GM23248 (cell line): Measurements from ENCODE around the gene ASPHD1. TPM values are rescaled to one million over a fixed set of nuclear protein-coding genes. Genes with fewer than 3 reads are reported as not detected.
"Not testable (repeated sequence)": the region's sequence is repeated elsewhere in the genome, so short reads cannot be mapped to it uniquely, and the experiment has no call there.

Experiments used
- DNase-seq: peaks from one replicate; pipeline ENCODE4 v3.0.0-alpha.2; 2015
- H2AFZ ChIP-seq: fragments of 200-600 bp; sonication (generic); 2 replicates; pipeline ENCODE4 v1.6.1; 2016; ENCODE audit warnings: antibody characterized with exemption
- H3F3A ChIP-seq: fragments of 200-600 bp; sonication (generic); 2 replicates; pipeline ENCODE4 v1.6.1; 2016; ENCODE audit warnings: mild to moderate bottlenecking, antibody characterized with exemption, mixed run types; ENCODE audit not compliant: insufficient read depth
- H3K27ac ChIP-seq: fragments of 200-600 bp; sonication (generic); 2 replicates; pipeline ENCODE4 v1.5.1; 2016; ENCODE audit warnings: mild to moderate bottlenecking
- H3K27me3 ChIP-seq: fragments of 200-600 bp; sonication (generic); replicated peaks from 2 replicates; pipeline ENCODE4 v1.6.1; 2016; ENCODE audit warnings: mild to moderate bottlenecking; ENCODE audit not compliant: insufficient read depth
- H3K36me3 ChIP-seq: fragments of 200-600 bp; sonication (generic); 2 replicates; pipeline ENCODE4 v1.6.1; 2016; ENCODE audit warnings: low read depth, mild to moderate bottlenecking
- H3K4me1 ChIP-seq: fragments of 200-600 bp; sonication (generic); 2 replicates; pipeline ENCODE4 v1.6.1; 2016; ENCODE audit warnings: mild to moderate bottlenecking; ENCODE audit not compliant: insufficient read depth
- H3K4me2 ChIP-seq: fragments of 200-600 bp; sonication (generic); one replicate; pipeline ENCODE4 v1.6.1; 2016; ENCODE audit warnings: mild to moderate bottlenecking; ENCODE audit not compliant: unreplicated experiment
- H3K4me3 ChIP-seq: fragments of 200-600 bp; sonication (generic); 2 replicates; pipeline ENCODE4 v1.5.1; 2016; ENCODE audit warnings: mild to moderate bottlenecking
- H3K79me2 ChIP-seq: fragments of 200-600 bp; sonication (generic); 2 replicates; pipeline ENCODE4 v1.6.1; 2016; ENCODE audit warnings: mild to moderate bottlenecking; ENCODE audit not compliant: insufficient read depth
- H3K9ac ChIP-seq: fragments of 200-600 bp; sonication (generic); 2 replicates; pipeline ENCODE4 v1.6.1; 2016; ENCODE audit warnings: mild to moderate bottlenecking
- H3K9me2 ChIP-seq: fragments of 200-600 bp; sonication (generic); 2 replicates; pipeline ENCODE4 v1.6.1; 2016; ENCODE audit warnings: mixed run types, mild to moderate bottlenecking, moderate library complexity; ENCODE audit not compliant: insufficient read depth
- H3K9me3 ChIP-seq: fragments of 200-600 bp; sonication (generic); one replicate; pipeline ENCODE4 v1.6.1; 2017; ENCODE audit warnings: low read depth
- H4K20me1 ChIP-seq: fragments of 200-600 bp; sonication (generic); 2 replicates; pipeline ENCODE4 v1.6.0; 2016; ENCODE audit not compliant: insufficient read depth
- EZH2 ChIP-seq: fragments of 200-600 bp; sonication (generic); IDR thresholded peaks from 2 replicates; pipeline ENCODE4 v1.6.1; 2018; ENCODE audit warnings: antibody characterized with exemption, mild to moderate bottlenecking; ENCODE audit not compliant: insufficient read depth, poor library complexity, severe bottlenecking
- EZH2phosphoT487 ChIP-seq: fragments of 200-600 bp; sonication (generic); IDR thresholded peaks from 2 replicates; pipeline ENCODE4 v1.6.1; 2018; ENCODE audit warnings: antibody characterized with exemption, moderate library complexity, mild to moderate bottlenecking, low read depth; ENCODE audit not compliant: insufficient read depth
- WGBS, 2 experiments: methylation state at CpG; one replicate each; pipeline ENCODE4 v1.1.6; 2015 to 2017; ENCODE audit warnings: low lambda C conversion rate in 2 of 2, low coverage in 1 of 2; ENCODE audit errors: missing lambda C conversion rate in 2 of 2; 5-methylcytosine and 5-hydroxymethylcytosine counted together
- in situ Hi-C: fragments of 300-500 bp; cut with MboI; formaldehyde crosslinking; loops from 2 replicates; pipeline ENCODE4 v1.15.0; 2020
- polyA plus RNA-seq: library from polyadenylated mRNA; unstranded; fragments of >200 nt; fragmentation: Nextera tagmentation; extraction: Ambion mirVana; gene quantifications from 2 replicates; pipeline ENCODE4 v1.2.1, GENCODE V29; 2016
- total RNA-seq: library from RNA; depleted of rRNA; stranded (reverse); fragments of >200 nt; shearing (Covaris generic); gene quantifications from 2 replicates; pipeline ENCODE4 v1.2.3, GENCODE V29; 2014

The ASPHD1 gene
- total and polyA plus RNA-seq, 2 experiments from 2014 or later = 6.9 to 19.3 TPM

GRCh38 chr16:29868396-29869009, 31.8 kb upstream of the ASPHD1 start:
- no peak for DNase-seq
- WGBS, 2 experiments = 63 to 67% methylated on average over 8 of the region's 8 CpGs

GRCh38 chr16:29869067-29869466, 31.2 kb upstream of the ASPHD1 start:
- H3K9me2 ChIP-seq, H3K4me2 ChIP-seq, H3K4me3 ChIP-seq, H4K20me1 ChIP-seq, H3K79me2 ChIP-seq, H2AFZ ChIP-seq, H3K27ac ChIP-seq, DNase-seq, in situ Hi-C loops, H3K9me3 ChIP-seq, H3K4me1 ChIP-seq, H3K27me3 ChIP-seq, H3K36me3 ChIP-seq, H3F3A ChIP-seq, H3K9ac ChIP-seq: not testable (repeated sequence)
- 79 to 81% methylated on average over 8 of the region's 8 CpGs for WGBS, 2 experiments

More at GRCh38 chr16:29868396-29869009, 31.8 kb upstream of the ASPHD1 start:
- no peaks in the 10 kb centered on the region for H3K27me3 ChIP-seq
- H3K79me2 ChIP-seq = no peaks in the 10 kb centered on the region
- H3K9me3 ChIP-seq = no peaks in the 10 kb centered on the region
- H3K4me3 ChIP-seq = no peak overlapping the region
- in situ Hi-C loops = no loop called here
- no peaks in the 10 kb centered on the region for H4K20me1 ChIP-seq
- H3K4me1 ChIP-seq = no peaks in the 10 kb centered on the region
- H3K36me3 ChIP-seq = no peaks in the 10 kb centered on the region
- no peak overlapping the region for H3K4me2 ChIP-seq
- no peak overlapping the region for H3K27ac ChIP-seq
- no peak overlapping the region for H3K9ac ChIP-seq
- no peaks in the 10 kb centered on the region for H3K9me2 ChIP-seq
- TF ChIP-seq EZH2phosphoT487 (no peak), EZH2 (no peak)
- H2AFZ ChIP-seq = no peak overlapping the region
- no peaks in the 10 kb centered on the region for H3F3A ChIP-seq

- H3K27me3 ChIP-seq = 0 out of 2 replicates have a peak, but pooled peaks cover 4% of the 10 kb centered on the region
- H3K36me3 ChIP-seq = no peaks in the 10 kb centered on the region
- H3K9ac ChIP-seq = no peak overlapping the region
- 88 to 89% methylated on average over 16 of the region's 16 CpGs for WGBS, 2 experiments
- no peak overlapping the region for H3K27ac ChIP-seq
- H3K79me2 ChIP-seq = no peaks in the 10 kb centered on the region
- DNase-seq = no peak
- no peak overlapping the region for H2AFZ ChIP-seq
- H3K9me3 ChIP-seq = no peaks in the 10 kb centered on the region
- no peaks in the 10 kb centered on the region for H3F3A ChIP-seq
- H3K9me2 ChIP-seq = no peaks in the 10 kb centered on the region
- H3K4me1 ChIP-seq = no peaks in the 10 kb centered on the region
- TF ChIP-seq EZH2phosphoT487 = no peak
- TF ChIP-seq EZH2 = no peak
- no peak overlapping the region for H3K4me3 ChIP-seq
- no peaks in the 10 kb centered on the region for H4K20me1 ChIP-seq
- in situ Hi-C loops = no loop called here
- H3K4me2 ChIP-seq = no peak overlapping the region
Observed at GRCh38 chr16:29871822-29872546, 28.3 kb upstream of the ASPHD1 start.

GRCh38 chr16:29873319-29873718, 27.0 kb upstream of the ASPHD1 start:
- Histone ChIP-seq H2AFZ (no peak overlapping the region), H3K4me2 (no peak overlapping the region), H3K9me3 (no peaks in the 10 kb centered on the region), H4K20me1 (no peaks in the 10 kb centered on the region), H3K4me3 (no peak overlapping the region), H3K9me2 (no peaks in the 10 kb centered on the region), H3F3A (no peaks in the 10 kb centered on the region), H3K79me2 (no peaks in the 10 kb centered on the region), H3K27me3 (0 out of 2 replicates have a peak, but pooled peaks cover 6% of the 10 kb centered on the region), H3K27ac (no peak overlapping the region), H3K9ac (no peak overlapping the region), H3K36me3 (no peaks in the 10 kb centered on the region), H3K4me1 (no peaks in the 10 kb centered on the region)
- WGBS, 2 experiments = 83 to 86% methylated on average over 25 to 26 of the region's 26 CpGs
- no peak for TF ChIP-seq EZH2phosphoT487
- TF ChIP-seq EZH2 = no peak
- in situ Hi-C loops = no loop called here
- DNase-seq = no peak
